Measurements from ENCODE around the gene GNAQ.

Gene GNAQ

GRCh38 chr9:77907585-77907984 lies 124.0 kb downstream of the GNAQ start:
- no peaks in the 10 kb centered on the region for H3K4me1 Mint-ChIP-seq
- no peak overlapping the region for H3K27ac Mint-ChIP-seq

GRCh38 chr9:77906991-77907390 lies 124.6 kb downstream of the GNAQ start:
- H3K4me1 Mint-ChIP-seq, result no peaks in the 10 kb centered on the region
- H3K4me3 Mint-ChIP-seq, result no peak overlapping the region
- H3K27me3 Mint-ChIP-seq, result peaks cover 40% of the 10 kb centered on the region
- H3K9me3 Mint-ChIP-seq, result no peaks in the 10 kb centered on the region
- no peaks in the 10 kb centered on the region for H3K36me3 Mint-ChIP-seq
- no peak overlapping the region for H3K27ac Mint-ChIP-seq
- no peak for ATAC-seq

More at GRCh38 chr9:77907585-77907984, 124.0 kb downstream of the GNAQ start:
- Mint-ChIP-seq H3K4me3 (no peak overlapping the region), H3K27me3 (peaks cover 46% of the 10 kb centered on the region), H3K36me3 (no peaks in the 10 kb centered on the region), H3K9me3 (no peaks in the 10 kb centered on the region)
- no peak for ATAC-seq

DNA sequence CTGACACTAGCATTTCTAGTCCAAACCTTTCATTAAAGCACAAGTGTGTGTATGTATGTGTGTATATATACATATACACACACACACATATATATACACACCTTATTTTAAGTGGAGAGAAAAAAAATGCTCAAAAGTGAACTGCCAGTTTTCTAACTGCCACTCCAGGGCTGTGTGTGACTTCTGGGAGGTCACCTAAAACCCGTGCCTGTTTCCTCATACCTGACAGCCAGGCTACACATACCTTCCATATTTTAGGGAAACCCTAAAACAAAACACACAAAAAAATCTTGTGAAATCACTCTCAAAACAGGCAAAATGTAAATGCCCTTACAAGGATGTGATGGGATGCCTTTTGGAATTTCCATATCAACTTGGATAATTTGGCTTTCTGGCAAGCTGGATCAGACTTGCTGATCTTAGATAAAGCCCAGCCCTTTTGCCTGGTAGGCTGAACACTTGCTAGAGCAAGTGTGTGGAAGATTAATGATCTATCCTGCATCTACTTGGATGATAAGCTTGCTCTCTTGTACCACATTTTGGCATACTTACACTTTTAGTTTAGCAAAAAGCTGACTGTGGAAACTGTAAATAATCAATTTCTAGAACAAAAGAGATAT lies 127.8 kb downstream of the GNAQ start:
- H3K27ac Mint-ChIP-seq, result no peak overlapping the region
- H3K36me3 Mint-ChIP-seq, result no peaks in the 10 kb centered on the region
- peaks cover 41% of the 10 kb centered on the region for H3K27me3 Mint-ChIP-seq
- no peak for ATAC-seq
- H3K9me3 Mint-ChIP-seq, result no peaks in the 10 kb centered on the region
- no peaks in the 10 kb centered on the region for H3K4me1 Mint-ChIP-seq
- no peak overlapping the region for H3K4me3 Mint-ChIP-seq

- H3K4me3 Mint-ChIP-seq, result no peak overlapping the region
- no peak overlapping the region for H3K27ac Mint-ChIP-seq
- peaks cover 23% of the 10 kb centered on the region for H3K27me3 Mint-ChIP-seq
- H3K9me3 Mint-ChIP-seq, result no peaks in the 10 kb centered on the region
- H3K36me3 Mint-ChIP-seq, result no peaks in the 10 kb centered on the region
- no peak for ATAC-seq
- no peaks in the 10 kb centered on the region for H3K4me1 Mint-ChIP-seq
These were observed 129.8 kb downstream of the GNAQ start for GRCh38 chr9:77901771-77902170.

DNA sequence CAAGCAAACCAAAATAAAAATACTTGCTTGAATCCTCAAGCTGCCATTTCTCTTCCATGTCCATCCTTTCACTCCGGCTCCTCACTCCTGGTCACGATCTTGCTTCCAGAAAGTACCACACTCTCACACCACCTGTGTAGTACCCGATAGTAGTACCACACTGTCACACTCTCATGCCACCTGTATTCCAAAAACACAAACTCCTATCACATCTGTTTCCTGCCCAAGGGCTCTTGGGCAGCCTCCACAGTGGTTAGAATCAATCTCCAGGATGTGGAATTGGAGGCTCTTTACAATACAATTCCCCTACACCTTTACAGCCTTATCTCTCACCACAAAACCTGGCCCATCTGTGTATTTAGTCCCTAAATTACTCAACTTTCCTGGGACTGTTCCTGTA lies 130.6 kb downstream of the GNAQ start:
- peaks cover 23% of the 10 kb centered on the region for H3K27me3 Mint-ChIP-seq
- H3K36me3 Mint-ChIP-seq, result no peaks in the 10 kb centered on the region
- H3K4me3 Mint-ChIP-seq, result no peak overlapping the region
- ATAC-seq, result no peak
- H3K9me3 Mint-ChIP-seq, result no peaks in the 10 kb centered on the region
- no peak overlapping the region for H3K27ac Mint-ChIP-seq
- H3K4me1 Mint-ChIP-seq, result no peaks in the 10 kb centered on the region

GRCh38 chr9:77899679-77900354 lies 131.8 kb downstream of the GNAQ start:
- H3K4me3 Mint-ChIP-seq, result no peak overlapping the region
- H3K4me1 Mint-ChIP-seq, result no peaks in the 10 kb centered on the region
- H3K27me3 Mint-ChIP-seq, result peaks cover 23% of the 10 kb centered on the region
- no peak for ATAC-seq
- no peaks in the 10 kb centered on the region for H3K9me3 Mint-ChIP-seq
- H3K36me3 Mint-ChIP-seq, result no peaks in the 10 kb centered on the region
- H3K27ac Mint-ChIP-seq, result no peak overlapping the region

DNA sequence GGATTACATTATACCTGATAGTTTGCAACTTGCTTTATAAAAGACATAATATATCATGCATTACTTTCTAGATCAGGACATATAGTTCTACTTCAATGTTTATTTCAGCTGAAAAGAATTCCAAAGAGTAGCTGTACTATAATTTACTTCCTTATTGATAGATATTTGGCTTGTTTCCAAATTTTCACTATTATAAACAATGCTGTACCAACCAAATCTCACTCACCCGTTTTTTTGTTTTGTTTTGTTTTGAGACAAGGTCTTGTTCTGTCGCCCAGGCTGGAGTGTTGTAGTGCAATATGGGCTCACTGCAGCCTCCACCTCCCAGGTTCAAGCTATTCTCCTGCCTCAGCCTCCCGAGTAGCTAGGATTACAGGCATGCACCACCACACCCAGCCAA lies 132.7 kb downstream of the GNAQ start:
- H3K4me3 Mint-ChIP-seq, result no peak overlapping the region
- H3K27me3 Mint-ChIP-seq, result peaks cover 23% of the 10 kb centered on the region
- no peaks in the 10 kb centered on the region for H3K36me3 Mint-ChIP-seq
- ATAC-seq, result no peak
- H3K27ac Mint-ChIP-seq, result no peak overlapping the region
- no peaks in the 10 kb centered on the region for H3K9me3 Mint-ChIP-seq
- H3K4me1 Mint-ChIP-seq, result no peaks in the 10 kb centered on the region

DNA sequence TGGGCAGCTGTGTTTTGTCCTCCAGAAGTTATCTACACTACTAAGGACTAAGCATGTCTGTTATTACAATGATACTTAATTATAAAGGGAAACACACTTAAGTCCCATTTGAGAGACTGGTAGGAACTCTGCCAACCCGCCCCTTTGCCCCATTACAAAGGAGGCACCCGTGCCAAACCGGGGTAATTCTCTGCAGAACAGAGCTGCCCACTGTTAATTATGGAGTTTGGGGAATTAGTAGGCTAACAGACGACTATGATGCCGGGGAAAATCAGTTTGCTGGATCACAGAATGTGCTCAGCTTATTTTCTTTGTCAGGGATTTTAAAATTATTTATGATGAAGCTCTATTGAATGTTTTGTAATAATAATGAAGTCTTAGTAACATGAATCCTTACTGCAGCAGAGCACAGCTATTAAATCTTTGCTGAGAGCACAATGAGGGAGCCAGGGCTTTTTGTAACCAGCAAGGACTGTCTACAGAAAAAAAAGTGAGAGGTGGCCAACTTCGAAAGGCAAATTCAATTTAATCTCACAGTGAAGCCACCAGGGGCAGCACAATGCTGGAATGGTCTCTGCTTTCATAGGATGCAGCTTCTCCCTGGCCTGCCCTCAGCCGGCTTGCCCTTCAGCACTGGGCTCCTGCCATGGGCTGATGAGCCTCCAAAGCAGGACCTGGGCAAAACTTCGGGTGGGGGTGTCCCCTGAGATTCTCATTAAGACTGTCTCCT lies 134.5 kb downstream of the GNAQ start:
- ATAC-seq, result no peak
- no peaks in the 10 kb centered on the region for H3K36me3 Mint-ChIP-seq
- no peak overlapping the region for H3K27ac Mint-ChIP-seq
- H3K4me3 Mint-ChIP-seq, result no peak overlapping the region
- peaks cover 23% of the 10 kb centered on the region for H3K27me3 Mint-ChIP-seq
- H3K9me3 Mint-ChIP-seq, result no peaks in the 10 kb centered on the region
- H3K4me1 Mint-ChIP-seq, result no peaks in the 10 kb centered on the region

GRCh38 chr9:77896269-77896937 lies 135.2 kb downstream of the GNAQ start:
- Mint-ChIP-seq H3K27me3 (peaks cover 20% of the 10 kb centered on the region), H3K4me1 (no peaks in the 10 kb centered on the region), H3K27ac (no peak overlapping the region), H3K9me3 (no peaks in the 10 kb centered on the region), H3K4me3 (no peak overlapping the region), H3K36me3 (no peaks in the 10 kb centered on the region)
- no peak for ATAC-seq

- Mint-ChIP-seq H3K27me3 (no peaks in the 10 kb centered on the region), H3K9me3 (no peaks in the 10 kb centered on the region), H3K4me1 (no peaks in the 10 kb centered on the region), H3K36me3 (no peaks in the 10 kb centered on the region), H3K27ac (no peak overlapping the region), H3K4me3 (no peak overlapping the region)
- ATAC-seq, result no peak
These were observed 137.9 kb downstream of the GNAQ start for GRCh38 chr9:77893706-77894105.

DNA sequence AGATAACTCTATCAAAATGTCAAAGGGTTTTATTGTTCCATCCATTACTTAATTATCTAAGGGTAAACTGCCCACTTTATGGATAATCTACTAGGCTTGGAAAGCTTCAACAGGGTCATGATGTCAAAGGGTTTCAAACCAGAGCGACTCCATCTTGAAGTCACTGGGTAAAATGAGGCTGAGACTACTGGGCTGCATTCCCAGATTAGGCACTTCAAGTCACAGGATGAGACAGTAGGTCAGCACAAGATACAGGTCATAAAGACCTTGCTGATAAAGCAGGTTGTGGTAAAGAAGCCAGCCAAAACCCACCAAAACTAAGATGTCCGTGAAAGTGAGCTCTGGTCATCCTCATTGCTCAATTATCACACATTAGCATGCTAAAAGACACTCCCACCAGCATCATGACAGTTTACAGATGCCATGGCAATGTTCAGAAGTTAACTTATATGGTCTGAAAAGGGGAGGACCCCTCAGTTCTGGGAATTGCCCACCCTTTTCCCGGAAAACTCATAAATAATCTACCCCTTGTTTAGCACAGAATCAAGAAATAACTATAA lies 138.6 kb downstream of the GNAQ start:
- H3K4me3 Mint-ChIP-seq, result no peak overlapping the region
- no peak overlapping the region for H3K27ac Mint-ChIP-seq
- no peaks in the 10 kb centered on the region for H3K36me3 Mint-ChIP-seq
- H3K4me1 Mint-ChIP-seq, result no peaks in the 10 kb centered on the region
- no peaks in the 10 kb centered on the region for H3K27me3 Mint-ChIP-seq
- ATAC-seq, result no peak
- no peaks in the 10 kb centered on the region for H3K9me3 Mint-ChIP-seq

- H3K4me1 Mint-ChIP-seq, result no peaks in the 10 kb centered on the region
- no peaks in the 10 kb centered on the region for H3K36me3 Mint-ChIP-seq
- no peaks in the 10 kb centered on the region for H3K9me3 Mint-ChIP-seq
- no peak for ATAC-seq
- H3K4me3 Mint-ChIP-seq, result no peak overlapping the region
- no peaks in the 10 kb centered on the region for H3K27me3 Mint-ChIP-seq
- no peak overlapping the region for H3K27ac Mint-ChIP-seq
These were observed 139.4 kb downstream of the GNAQ start for GRCh38 chr9:77892171-77892570.

- Mint-ChIP-seq H3K4me1 (no peaks in the 10 kb centered on the region), H3K9me3 (no peaks in the 10 kb centered on the region), H3K36me3 (no peaks in the 10 kb centered on the region), H3K27ac (no peak overlapping the region), H3K27me3 (no peaks in the 10 kb centered on the region), H3K4me3 (no peak overlapping the region)
- no peak for ATAC-seq
These were observed 140.3 kb downstream of the GNAQ start for GRCh38 chr9:77891128-77891800.

DNA sequence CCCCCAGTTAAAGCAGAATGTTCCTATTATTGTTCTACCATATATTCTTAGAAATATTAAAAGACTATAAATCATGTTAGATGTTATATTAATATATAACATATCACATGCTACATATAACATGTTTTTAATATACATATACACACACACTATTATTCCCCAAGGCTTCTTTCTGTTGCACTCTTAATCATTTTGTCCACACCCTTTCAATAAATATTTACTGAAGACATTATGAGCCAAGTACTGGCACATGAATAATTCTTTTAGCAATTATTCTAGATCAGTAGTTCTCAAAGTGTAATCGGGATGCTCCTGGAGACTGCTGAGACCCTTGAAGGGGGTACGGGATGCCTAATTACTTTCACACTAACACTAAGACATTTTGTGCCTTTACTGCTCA lies 143.9 kb downstream of the GNAQ start:
- no peak overlapping the region for H3K4me3 Mint-ChIP-seq
- no peak overlapping the region for H3K27ac Mint-ChIP-seq
- no peaks in the 10 kb centered on the region for H3K36me3 Mint-ChIP-seq
- H3K9me3 Mint-ChIP-seq, result no peaks in the 10 kb centered on the region
- no peak for ATAC-seq
- no peaks in the 10 kb centered on the region for H3K4me1 Mint-ChIP-seq
- H3K27me3 Mint-ChIP-seq, result no peaks in the 10 kb centered on the region

All from stimulated activated memory B cell treated with anti-CD40 and anti-IgM and Interleukin-4, amounts not matched to agents 10 μg/mL and 1 μg/mL and 100 μg/mL, for 72 hours (primary cell).